IMR-90 (cell line): ENCODE measurements around the gene GABRR1. TPM values are rescaled to one million over a fixed set of nuclear protein-coding genes. Genes with fewer than 3 reads are reported as not detected.
A peak's percentile ranks its signal among the peaks of the same experiment; 100 is the strongest.

Experiments used
- ATAC-seq: fragments of 200-7000 bp; cut with Tn5 transposase; 2 replicates; pipeline ENCODE4 v1.9.1; 2020; ENCODE audit warnings: low read depth, mild to moderate bottlenecking, moderate library complexity
- BruUV-seq: library from RNA; stranded (reverse); fragments of 400-500 nt; replicated peaks from 2 replicates; lab custom pipeline; 2021; lab: Mats Ljungman, UMichigan
- CTCF ChIA-PET: fragments of 300-600 bp; formaldehyde crosslinking; extraction: SDS; loops from one replicate; lab custom pipeline; 2021; ENCODE audit warnings: antibody characterized with exemption; lab: Yijun Ruan, JAX
- POLR2A ChIA-PET: fragments of 300-600 bp; sonication (Branson Sonifier 250); formaldehyde crosslinking; loops from one replicate; lab custom pipeline; 2022; ENCODE audit warnings: antibody characterized with exemption; ENCODE audit not compliant: unreplicated experiment; lab: Charles Lee
- DNase-seq: peaks from one replicate; pipeline ENCODE4 v3.0.0; 2013
- H2AFZ ChIP-seq: replicated peaks from 2 replicates; pipeline ENCODE3; 2013; ENCODE audit warnings: low read length, mild to moderate bottlenecking; ENCODE audit not compliant: poor library complexity
- H2AK5ac ChIP-seq: 2 replicates; pipeline ENCODE4 v1.6.1; 2013; ENCODE audit warnings: low read depth, low read length, inconsistent platforms
- H2AK9ac ChIP-seq: replicated peaks from 2 replicates; pipeline ENCODE3; 2013; ENCODE audit warnings: mild to moderate bottlenecking, low read depth, low read length, moderate library complexity; ENCODE audit not compliant: poor library complexity
- H2BK120ac ChIP-seq: 2 replicates; pipeline ENCODE4 v1.6.1; 2013; ENCODE audit warnings: low read depth, low read length, inconsistent platforms
- H2BK15ac ChIP-seq: 3 replicates; pipeline ENCODE4 v1.6.1; 2013; ENCODE audit warnings: low read depth, low read length, inconsistent platforms
- H2BK20ac ChIP-seq: 2 replicates; pipeline ENCODE4 v1.6.1; 2013; ENCODE audit warnings: low read depth, mild to moderate bottlenecking, inconsistent platforms, low read length, moderate library complexity
- H2BK5ac ChIP-seq: 2 replicates; pipeline ENCODE4 v1.6.1; 2013; ENCODE audit warnings: mild to moderate bottlenecking, low read depth, low read length, inconsistent platforms; ENCODE audit not compliant: poor library complexity, severe bottlenecking
- H3K14ac ChIP-seq: replicated peaks from 2 replicates; pipeline ENCODE4 v1.6.1; 2013; ENCODE audit warnings: low read depth, low read length, inconsistent platforms
- H3K18ac ChIP-seq: 2 replicates; pipeline ENCODE4 v1.6.1; 2013; ENCODE audit warnings: low read depth, low read length, control low read depth
- H3K23ac ChIP-seq: 2 replicates; pipeline ENCODE4 v1.6.1; 2013; ENCODE audit warnings: low read depth, low read length, inconsistent platforms
- H3K27ac ChIP-seq: 2 replicates; pipeline ENCODE4 v1.5.1; 2013; ENCODE audit warnings: mild to moderate bottlenecking, control low read depth, low read length; ENCODE audit not compliant: insufficient read depth
- H3K27me3 ChIP-seq: 2 replicates; pipeline ENCODE4 v1.6.1; 2013; ENCODE audit warnings: low read length; ENCODE audit not compliant: control insufficient read depth, insufficient read depth
- H3K36me3 ChIP-seq: 2 replicates; pipeline ENCODE4 v1.6.1; 2013; ENCODE audit warnings: low read length, mixed read lengths; ENCODE audit not compliant: control insufficient read depth, insufficient read depth
- H3K4ac ChIP-seq: 2 replicates; pipeline ENCODE4 v1.6.1; 2013; ENCODE audit warnings: low read depth, low read length, inconsistent platforms
- H3K4me1 ChIP-seq: 2 replicates; pipeline ENCODE4 v1.6.1; 2013; ENCODE audit warnings: low read length, mixed read lengths; ENCODE audit not compliant: control insufficient read depth, insufficient read depth
- H3K4me2 ChIP-seq: 2 replicates; pipeline ENCODE4 v1.6.1; 2013; ENCODE audit warnings: low read depth, mild to moderate bottlenecking, control low read depth, low read length, moderate library complexity
- H3K4me3 ChIP-seq: 2 replicates; pipeline ENCODE4 v1.5.1; 2013; ENCODE audit warnings: low read depth, mild to moderate bottlenecking, control low read depth, low read length, moderate library complexity; ENCODE audit not compliant: insufficient read depth
- H3K56ac ChIP-seq: 2 replicates; pipeline ENCODE4 v1.6.1; 2013; ENCODE audit warnings: low read length, inconsistent platforms; ENCODE audit not compliant: insufficient read depth; ENCODE audit errors: extremely low read depth
- H3K79me1 ChIP-seq, 2 experiments: 2 replicates each; pipeline ENCODE4 v1.6.1; 2013; ENCODE audit warnings: low read length in 2 of 2, inconsistent platforms in 1 of 2, low read depth in 1 of 2
- H3K9ac ChIP-seq: 2 replicates; pipeline ENCODE4 v1.6.1; 2013; ENCODE audit warnings: low read depth, low read length, control low read depth
- H3K9me1 ChIP-seq: 2 replicates; pipeline ENCODE4 v1.6.1; 2013; ENCODE audit warnings: low read length, inconsistent platforms; ENCODE audit not compliant: insufficient read depth
- H3K9me3 ChIP-seq: 2 replicates; pipeline ENCODE4 v1.6.1; 2013; ENCODE audit warnings: low read length; ENCODE audit not compliant: control insufficient read depth, insufficient read depth
- H4K20me1 ChIP-seq: 2 replicates; pipeline ENCODE4 v1.6.1; 2013; ENCODE audit warnings: low read length, inconsistent platforms; ENCODE audit not compliant: insufficient read depth
- H4K5ac ChIP-seq: 2 replicates; pipeline ENCODE4 v1.6.1; 2013; ENCODE audit warnings: mild to moderate bottlenecking, low read depth, low read length, control low read depth
- H4K8ac ChIP-seq, 2 experiments: 2 replicates each; pipeline ENCODE4 v1.6.1; 2013; ENCODE audit warnings: low read depth in 2 of 2, low read length in 2 of 2, control low read depth in 1 of 2, inconsistent platforms in 1 of 2
- H4K91ac ChIP-seq: 2 replicates; pipeline ENCODE4 v1.6.1; 2013; ENCODE audit warnings: low read depth, low read length, inconsistent platforms; ENCODE audit not compliant: insufficient read depth
- CEBPB ChIP-seq: IDR thresholded peaks from 2 replicates; pipeline ENCODE4 v1.6.1; 2012; ENCODE audit warnings: low read depth, low read length, improper control_type of control experiment
- CHD1 ChIP-seq: IDR thresholded peaks from 2 replicates; pipeline ENCODE4 v1.6.1; 2012; ENCODE audit warnings: low read depth, low read length, improper control_type of control experiment
- CTCF ChIP-seq: conservative IDR thresholded peaks from 2 replicates; pipeline ENCODE4 v1.5.1; 2012; ENCODE audit warnings: mild to moderate bottlenecking, low read depth, low read length, improper control_type of control experiment
- MAFK ChIP-seq: IDR thresholded peaks from 2 replicates; pipeline ENCODE4 v1.6.1; 2012; ENCODE audit warnings: low read depth, low read length, improper control_type of control experiment
- MAZ ChIP-seq: IDR thresholded peaks from 2 replicates; pipeline ENCODE4 v1.6.1; 2012; ENCODE audit warnings: low read depth, mild to moderate bottlenecking, low read length, improper control_type of control experiment, moderate library complexity, borderline replicate concordance
- NFE2L2 ChIP-seq: fragments of 150-350 bp; IDR thresholded peaks from 2 replicates; pipeline ENCODE4 v1.6.1; 2016; ENCODE audit warnings: low read depth, mild to moderate bottlenecking, low read length
- RAD21 ChIP-seq: IDR thresholded peaks from 2 replicates; pipeline ENCODE4 v1.6.1; 2012; ENCODE audit warnings: low read length, improper control_type of control experiment
- RFX5 ChIP-seq: IDR thresholded peaks from 2 replicates; pipeline ENCODE4 v1.8.0; 2012; ENCODE audit warnings: low read depth, mild to moderate bottlenecking, low read length, moderate library complexity
- SMC3 ChIP-seq: fragments of 150-350 bp; IDR thresholded peaks from 2 replicates; pipeline ENCODE4 v1.6.1; 2016; ENCODE audit warnings: low read depth, mild to moderate bottlenecking, antibody characterized with exemption, low read length, moderate library complexity
- WGBS, 2 experiments: methylation state at CpG; one replicate each; pipeline versions ENCODE4 v1.1.5 to v1.1.7; 2013; ENCODE audit warnings: missing lambda C conversion rate in 2 of 2; ENCODE audit not compliant: insufficient read length in 1 of 2; ENCODE audit errors: extremely low coverage in 2 of 2; 5-methylcytosine and 5-hydroxymethylcytosine counted together
- dilution Hi-C: fragments of 300-500 bp; cut with HindIII; formaldehyde crosslinking; loops from one replicate; pipeline ENCODE4 v1.14.3; 2018; ENCODE audit warnings: low sequenced_read_pairs; ENCODE audit not compliant: unreplicated experiment
- in situ Hi-C: fragments of 300-500 bp; cut with MboI; formaldehyde crosslinking; loops from 3 replicates; pipeline ENCODE4 v1.14.3; 2019; ENCODE audit warnings: low sequenced_read_pairs, inconsistent platforms, mixed read lengths
- intact Hi-C: fragments of 100-400 bp; cut with micrococcal nuclease; formaldehyde crosslinking; loops from 2 replicates; pipeline ENCODE4 v1.10.0; 2022
- polyA plus RNA-seq, 3 experiments: library from polyadenylated mRNA; depleted of rRNA; stranded (reverse); fragments of >200 nt; gene quantifications; 2 replicates each; pipeline ENCODE4 v1.2.3, GENCODE V29; 2012; ENCODE audit warnings: low replicate concordance in 1 of 3
- total RNA-seq: library from RNA; depleted of rRNA; stranded (reverse); fragments of >200 nt; gene quantifications from 2 replicates; pipeline ENCODE4 v1.2.3, GENCODE V29; 2012

Gene GABRR1
- total and polyA plus RNA-seq, 2 of the 4 experiments (the other 2 are of a cell fraction): not detected

GRCh38 chr6:89161326-89162046, 55.7 kb downstream of the GABRR1 start:
- no peak overlapping the region for H4K91ac ChIP-seq
- no TSS peak for BruUV-seq
- peaks cover 10% of the 10 kb centered on the region for H3K36me3 ChIP-seq
- ATAC-seq (peak; percentile 27), DNase-seq (peak; percentile 50)
- H3K9me1 ChIP-seq: no peaks in the 10 kb centered on the region; the same call in 1 of the 2 replicates
- H2BK15ac ChIP-seq: no peak overlapping the region
- no peak overlapping the region for H2BK5ac ChIP-seq
- no peak overlapping the region for H3K4me3 ChIP-seq
- no peaks in the 10 kb centered on the region for H4K20me1 ChIP-seq
- in situ Hi-C loops (no loop called here), intact Hi-C loops (no loop called here), dilution Hi-C loops (no loop called here)
- H4K8ac ChIP-seq: no peak overlapping the region
- no peak overlapping the region for H2BK120ac ChIP-seq
- POLR2A ChIA-PET: no interaction called here
- no peak overlapping the region for H3K14ac ChIP-seq
- no peak overlapping the region for H2BK20ac ChIP-seq
- H3K79me1 ChIP-seq: no peaks in the 10 kb centered on the region
- H2AK5ac ChIP-seq: no peak overlapping the region
- H3K27ac ChIP-seq: no peak overlapping the region
- H3K18ac ChIP-seq: no peak overlapping the region
- TF ChIP-seq CHD1 (no peak), MAFK (no peak), CTCF (no peak), CEBPB (no peak), RFX5 (no peak), MAZ (no peak), SMC3 (no peak), RAD21 (no peak), NFE2L2 (no peak)
- H2AFZ ChIP-seq: no peak overlapping the region
- H3K9ac ChIP-seq: no peak overlapping the region
- H3K56ac ChIP-seq: no peak overlapping the region
- no peaks in the 10 kb centered on the region for H3K9me3 ChIP-seq
- no peak overlapping the region for H2AK9ac ChIP-seq
- no peak overlapping the region for H4K5ac ChIP-seq
- H3K23ac ChIP-seq: no peak overlapping the region
- H3K4me1 ChIP-seq: no peaks in the 10 kb centered on the region; the same call in 1 of the 2 replicates
- H3K4me2 ChIP-seq: no peak overlapping the region
- H3K27me3 ChIP-seq: no peaks in the 10 kb centered on the region
- CTCF ChIA-PET: no interaction called here
- WGBS, 2 experiments: 77% methylated on average over 3 of the region's 7 CpGs; no CpG with 5 or more reads in 1 of the 2 experiments
- no peak overlapping the region for H3K4ac ChIP-seq
